Sigmoid colon (tissue), 7 donors: Measurements from ENCODE around the gene CLTCL1. TPM values are rescaled to one million over a fixed set of nuclear protein-coding genes. Genes with fewer than 3 reads are reported as not detected.

Source experiments
- DNase-seq: peaks from one replicate; pipeline ENCODE4 v3.0.0-alpha.2; 2019
- H3K27ac ChIP-seq, 4 donors: fragments of 200-600 bp; sonication (generic); one replicate each; pipeline ENCODE4 v1.5.1; 2016 to 2019; ENCODE audit warnings: mild to moderate bottlenecking in 1 of 4
- H3K27me3 ChIP-seq, 3 donors: fragments of 200-600 bp; sonication (generic); one replicate each; pipeline ENCODE4 v1.5.1; 2019; ENCODE audit warnings: mild to moderate bottlenecking in 1 of 3
- H3K36me3 ChIP-seq, 4 donors: fragments of 200-600 bp; sonication (generic); one replicate each; pipeline ENCODE4 v1.5.1; 2016 to 2019
- H3K4me1 ChIP-seq, 4 donors: fragments of 200-600 bp; sonication (generic); one replicate each; pipeline ENCODE4 v1.5.1; 2017 to 2019
- H3K4me3 ChIP-seq, 4 donors: fragments of 200-600 bp; sonication (generic); one replicate each; pipeline ENCODE4 v1.5.1; 2017 to 2019; ENCODE audit warnings: mild to moderate bottlenecking in 2 of 4, moderate library complexity in 1 of 4
- H3K9me3 ChIP-seq, 4 donors: fragments of 200-600 bp in 3 of 4; sonication (generic) in 3 of 4; one replicate each; pipeline versions ENCODE4 v1.5.1 to v1.6.1; 2013 to 2019
- EP300 ChIP-seq, 4 donors: sonication (generic); formaldehyde crosslinking; IDR thresholded peaks; one replicate each; pipeline ENCODE4 v1.6.1; 2017; ENCODE audit warnings: antibody characterized with exemption in 4 of 4
- POLR2A ChIP-seq, 2 donors: fragments of 450-650 bp; IDR thresholded peaks; one replicate each; pipeline ENCODE4 v1.6.1; 2016; ENCODE audit warnings: antibody characterized with exemption in 2 of 2, mild to moderate bottlenecking in 2 of 2, moderate library complexity in 2 of 2
- POLR2AphosphoS5 ChIP-seq, 4 donors: sonication (generic); formaldehyde crosslinking; IDR thresholded peaks; one replicate each; pipeline ENCODE4 v1.6.1; 2017; ENCODE audit warnings: antibody characterized with exemption in 4 of 4
- WGBS, 2 donors: extraction: QIAGEN DNeasy Blood & Tissue Kit; methylation state at CpG; one replicate each; pipeline ENCODE4 v1.1.7; 2013; 5-methylcytosine and 5-hydroxymethylcytosine counted together
- intact Hi-C: fragments of 100-400 bp; cut with DNase I; formaldehyde crosslinking; loops from one replicate; pipeline ENCODE4 v1.15.1; 2023
- polyA plus RNA-seq, 3 donors: library from polyadenylated mRNA; stranded (reverse); fragments of 200-250 nt; gene quantifications; one replicate each; pipeline ENCODE4 v1.2.3, GENCODE V29; 2013
- total RNA-seq, 4 donors: library from RNA; depleted of rRNA; stranded (reverse); fragments of >200 nt; gene quantifications; one replicate each; pipeline ENCODE4 v1.1.0, GENCODE V29; 2016
- TF ChIP-seq, protein P1 (sequence below), 4 experiments: fragments of 450-650 bp in 3 of 4; fragments of 200-600 bp in 1 of 4; IDR thresholded peaks; one replicate each; pipeline ENCODE4 v1.5.1; 2016 to 2019; ENCODE audit warnings: antibody characterized with exemption in 4 of 4, mild to moderate bottlenecking in 3 of 4, moderate library complexity in 2 of 4
- donor health status: healthy with polysubstance abuse.
- donor health status: Bipolar disorder and iron deficiency.
- donor health status: healthy.

The CLTCL1 gene
- total and polyA plus RNA-seq, 7 donors: 0.92 to 5.0 (median 2.4) TPM

DNA sequence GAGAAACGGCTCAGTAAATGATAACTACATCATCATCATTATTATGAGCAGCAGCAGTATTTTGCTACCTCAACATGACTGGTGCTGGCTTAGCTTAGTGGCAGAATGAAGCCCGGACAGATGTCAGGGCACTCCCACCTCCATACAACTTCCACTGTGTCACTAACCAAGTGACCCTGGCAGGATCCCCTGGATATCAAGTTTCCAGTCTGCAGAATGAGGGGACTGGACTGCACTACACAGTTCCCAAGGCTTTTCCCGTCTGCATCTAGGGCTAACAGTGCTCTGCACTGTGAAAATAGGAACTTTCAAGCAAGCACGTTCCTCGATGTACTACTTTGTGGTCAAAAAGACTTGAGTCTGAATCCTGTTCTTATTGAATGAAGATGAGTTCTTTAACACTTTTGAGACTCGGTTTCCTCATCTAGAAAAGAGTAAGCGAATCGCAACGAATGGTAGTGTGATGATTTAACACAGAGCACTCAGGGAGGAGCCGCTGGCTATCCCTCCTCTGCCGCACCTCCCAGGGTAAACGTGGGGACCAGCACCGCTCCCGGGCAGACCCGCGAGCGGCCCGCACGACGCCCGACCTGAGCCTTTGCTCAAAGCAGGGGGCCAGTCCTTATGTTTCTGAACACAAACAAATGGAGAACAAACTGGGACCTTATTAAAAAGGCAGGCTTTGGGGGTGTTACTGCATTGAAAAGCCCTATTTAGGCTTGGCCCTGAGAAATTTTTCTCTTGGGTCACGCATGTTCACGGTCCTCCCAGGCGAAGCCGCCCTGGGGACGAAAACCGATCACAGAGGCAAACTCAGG, 910 bp downstream of the CLTCL1 start:
- DNase-seq: no peak
- no peaks in the 10 kb centered on the region for H3K27me3 ChIP-seq
- H3K9me3 ChIP-seq: no peaks in the 10 kb centered on the region
- TF ChIP-seq POLR2A (IDR thresholded peaks at IDR 0.05) (no peak), EP300 (IDR thresholded peaks at IDR 0.05) (no peak), POLR2AphosphoS5 (IDR thresholded peaks at IDR 0.05) (no peak)
- TF ChIP-seq, protein P1, sequence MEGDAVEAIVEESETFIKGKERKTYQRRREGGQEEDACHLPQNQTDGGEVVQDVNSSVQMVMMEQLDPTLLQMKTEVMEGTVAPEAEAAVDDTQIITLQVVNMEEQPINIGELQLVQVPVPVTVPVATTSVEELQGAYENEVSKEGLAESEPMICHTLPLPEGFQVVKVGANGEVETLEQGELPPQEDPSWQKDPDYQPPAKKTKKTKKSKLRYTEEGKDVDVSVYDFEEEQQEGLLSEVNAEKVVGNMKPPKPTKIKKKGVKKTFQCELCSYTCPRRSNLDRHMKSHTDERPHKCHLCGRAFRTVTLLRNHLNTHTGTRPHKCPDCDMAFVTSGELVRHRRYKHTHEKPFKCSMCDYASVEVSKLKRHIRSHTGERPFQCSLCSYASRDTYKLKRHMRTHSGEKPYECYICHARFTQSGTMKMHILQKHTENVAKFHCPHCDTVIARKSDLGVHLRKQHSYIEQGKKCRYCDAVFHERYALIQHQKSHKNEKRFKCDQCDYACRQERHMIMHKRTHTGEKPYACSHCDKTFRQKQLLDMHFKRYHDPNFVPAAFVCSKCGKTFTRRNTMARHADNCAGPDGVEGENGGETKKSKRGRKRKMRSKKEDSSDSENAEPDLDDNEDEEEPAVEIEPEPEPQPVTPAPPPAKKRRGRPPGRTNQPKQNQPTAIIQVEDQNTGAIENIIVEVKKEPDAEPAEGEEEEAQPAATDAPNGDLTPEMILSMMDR (IDR thresholded peaks at IDR 0.05): no peak
- no peaks in the 10 kb centered on the region for H3K36me3 ChIP-seq
- H3K27ac ChIP-seq: peak overlapping the region; percentile 70 to 82 (median 76)
- H3K4me1 ChIP-seq: peaks cover 0 to 23% (median 13%) of the 10 kb centered on the region in 4 donors
- 15 to 20% methylated on average over 27 of the region's 27 CpGs for WGBS, 2 donors
- peak overlapping the region; percentile 80 to 95 (median 88) for H3K4me3 ChIP-seq
- intact Hi-C loops: loop anchor here (2.0 to 10.0 kb wide), 3 partner anchors 112 to 146 kb away; partner anchors contain the start of genes ESS2, HIRA, MRPL40 and SLC25A1

- Histone ChIP-seq H3K27ac (no peak overlapping the region), H3K36me3 (no peaks in the 10 kb centered on the region), H3K27me3 (no peaks in the 10 kb centered on the region), H3K9me3 (no peaks in the 10 kb centered on the region), H3K4me3 (no peak overlapping the region), H3K4me1 (peaks cover 0 to 23% (median 13%) of the 10 kb centered on the region in 4 donors)
- WGBS, 2 donors: 63 to 84% methylated on average over 5 of the region's 5 CpGs
- DNase-seq: no peak
- no peak for TF ChIP-seq POLR2AphosphoS5 (IDR thresholded peaks at IDR 0.05)
- TF ChIP-seq, protein P1 (IDR thresholded peaks at IDR 0.05): no peak
- no peak for TF ChIP-seq EP300 (IDR thresholded peaks at IDR 0.05)
- intact Hi-C loops: loop anchor here (2.0 to 10.0 kb wide), 3 partner anchors 111 to 145 kb away; partner anchors contain the start of genes ESS2, HIRA, MRPL40 and SLC25A1
Observed at GRCh38 chr22:19289475-19290161, 1.9 kb downstream of the CLTCL1 start.

GRCh38 chr22:19287889-19288288, 3.6 kb downstream of the CLTCL1 start:
- 68 to 83% methylated on average over 4 of the region's 4 CpGs for WGBS, 2 donors
- no peaks in the 10 kb centered on the region for H3K9me3 ChIP-seq
- no peak overlapping the region for H3K4me3 ChIP-seq
- H3K36me3 ChIP-seq: no peaks in the 10 kb centered on the region
- H3K27ac ChIP-seq: no peak overlapping the region
- TF ChIP-seq POLR2A (IDR thresholded peaks at IDR 0.05): no peak
- TF ChIP-seq, protein P1 (IDR thresholded peaks at IDR 0.05): no peak
- no peak for TF ChIP-seq POLR2AphosphoS5 (IDR thresholded peaks at IDR 0.05)
- no peak for TF ChIP-seq EP300 (IDR thresholded peaks at IDR 0.05)
- intact Hi-C loops: no loop called here
- peaks cover 0 to 22% (median 13%) of the 10 kb centered on the region in 4 donors for H3K4me1 ChIP-seq
- DNase-seq: no peak
- no peaks in the 10 kb centered on the region for H3K27me3 ChIP-seq

DNA sequence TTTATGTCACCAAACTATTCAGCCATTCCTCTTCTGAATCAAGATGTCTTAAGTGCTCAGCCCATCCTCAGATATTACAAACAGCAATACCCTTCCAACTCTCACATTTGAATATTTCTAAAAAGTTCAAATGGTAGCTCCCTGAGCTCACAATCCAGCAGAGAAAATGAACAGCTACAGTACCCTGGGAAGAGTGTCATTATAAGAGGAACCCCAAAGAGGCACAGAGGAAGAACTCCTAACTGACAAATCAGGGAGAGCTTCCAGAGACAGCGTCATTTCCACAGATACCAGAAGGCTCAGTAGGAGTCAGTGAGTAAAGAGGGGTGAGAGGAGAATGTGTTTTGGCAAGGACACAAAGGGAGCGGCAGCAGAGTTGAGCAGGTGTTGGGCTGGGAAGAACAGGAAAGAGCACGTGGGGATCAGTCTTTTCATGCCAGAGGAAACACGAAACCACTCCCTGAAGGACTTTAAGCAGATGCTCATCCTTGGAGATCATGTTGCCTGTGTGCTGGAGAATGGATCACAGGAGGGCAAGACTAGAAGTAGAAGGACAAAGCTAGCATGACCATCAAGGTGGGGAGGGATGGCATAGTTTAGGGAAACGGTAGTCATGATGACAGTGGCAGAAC, 4.3 kb downstream of the CLTCL1 start:
- no peaks in the 10 kb centered on the region for H3K9me3 ChIP-seq
- no peak for DNase-seq
- intact Hi-C loops: no loop called here
- H3K27me3 ChIP-seq: no peaks in the 10 kb centered on the region
- H3K4me3 ChIP-seq: no peak overlapping the region
- WGBS, 2 donors: 15 to 53% methylated on average over 5 of the region's 5 CpGs
- peaks cover 0 to 15% (median 7%) of the 10 kb centered on the region in 4 donors for H3K4me1 ChIP-seq
- no peaks in the 10 kb centered on the region for H3K36me3 ChIP-seq
- no peak for TF ChIP-seq EP300 (IDR thresholded peaks at IDR 0.05)
- TF ChIP-seq POLR2A (IDR thresholded peaks at IDR 0.05): no peak
- TF ChIP-seq POLR2AphosphoS5 (IDR thresholded peaks at IDR 0.05): no peak
- TF ChIP-seq, protein P1 (IDR thresholded peaks at IDR 0.05): no peak
- no peak overlapping the region for H3K27ac ChIP-seq
